ENCODE results near the gene SPATA13.

DNA sequence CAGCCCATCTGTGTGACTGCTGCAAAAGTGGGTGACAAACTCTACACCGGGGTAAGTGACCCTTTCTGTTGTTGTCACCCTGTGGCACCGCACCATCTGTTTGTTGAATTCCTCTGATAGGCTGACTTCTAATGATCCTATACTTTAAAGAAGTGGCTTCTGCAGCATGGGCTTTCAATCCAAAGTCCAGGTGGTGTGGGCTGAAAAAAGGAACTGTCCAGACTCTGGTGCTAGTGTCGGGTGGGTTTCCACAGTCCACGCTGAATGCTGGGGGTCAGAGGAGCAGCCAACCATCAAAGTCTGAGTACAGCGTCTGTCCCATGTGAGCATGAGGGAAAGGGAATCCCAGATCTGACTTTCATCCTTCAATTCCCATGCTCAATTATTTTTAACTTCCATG, 31.6 kb upstream of the SPATA13 start:
- TF ChIP-seq, protein P1, sequence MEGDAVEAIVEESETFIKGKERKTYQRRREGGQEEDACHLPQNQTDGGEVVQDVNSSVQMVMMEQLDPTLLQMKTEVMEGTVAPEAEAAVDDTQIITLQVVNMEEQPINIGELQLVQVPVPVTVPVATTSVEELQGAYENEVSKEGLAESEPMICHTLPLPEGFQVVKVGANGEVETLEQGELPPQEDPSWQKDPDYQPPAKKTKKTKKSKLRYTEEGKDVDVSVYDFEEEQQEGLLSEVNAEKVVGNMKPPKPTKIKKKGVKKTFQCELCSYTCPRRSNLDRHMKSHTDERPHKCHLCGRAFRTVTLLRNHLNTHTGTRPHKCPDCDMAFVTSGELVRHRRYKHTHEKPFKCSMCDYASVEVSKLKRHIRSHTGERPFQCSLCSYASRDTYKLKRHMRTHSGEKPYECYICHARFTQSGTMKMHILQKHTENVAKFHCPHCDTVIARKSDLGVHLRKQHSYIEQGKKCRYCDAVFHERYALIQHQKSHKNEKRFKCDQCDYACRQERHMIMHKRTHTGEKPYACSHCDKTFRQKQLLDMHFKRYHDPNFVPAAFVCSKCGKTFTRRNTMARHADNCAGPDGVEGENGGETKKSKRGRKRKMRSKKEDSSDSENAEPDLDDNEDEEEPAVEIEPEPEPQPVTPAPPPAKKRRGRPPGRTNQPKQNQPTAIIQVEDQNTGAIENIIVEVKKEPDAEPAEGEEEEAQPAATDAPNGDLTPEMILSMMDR (IDR thresholded peaks at IDR 0.05): no peak
- no peak for TF ChIP-seq POLR2A (IDR thresholded peaks at IDR 0.05)
